HL-60 (cell line): ENCODE results near the gene LDB2.

ENCODE experiments used
- CTCF ChIP-seq: IDR thresholded peaks from one replicate; pipeline ENCODE4 v1.5.1; 2011; ENCODE audit warnings: low read length, control low read depth, inconsistent platforms; ENCODE audit not compliant: insufficient read depth
- POLR2AphosphoS5 ChIP-seq: IDR thresholded peaks from 2 replicates; pipeline ENCODE4 v1.6.1; 2012; ENCODE audit warnings: low read depth
- REST ChIP-seq: IDR thresholded peaks from 2 replicates; pipeline ENCODE4 v1.6.1; 2012; ENCODE audit warnings: low read depth; ENCODE audit not compliant: insufficient replicate concordance
- SPI1 ChIP-seq: IDR thresholded peaks from 2 replicates; pipeline ENCODE4 v1.6.1; 2012; ENCODE audit warnings: low read depth, mild to moderate bottlenecking, borderline replicate concordance

GRCh38 chr4:16472537-16472936 lies 425.9 kb downstream of the LDB2 start:
- TF ChIP-seq POLR2AphosphoS5 (no peak), CTCF (no peak), REST (no peak), SPI1 (no peak)
